SK-N-SH (cell line): ENCODE results near the gene HS1BP3. TPM values are rescaled to one million over a fixed set of nuclear protein-coding genes. Genes with fewer than 3 reads are reported as not detected.

Experiments
- CTCF ChIA-PET: fragments of 300-600, 350-600 bp; formaldehyde crosslinking; extraction: SDS; loops from one replicate; lab custom pipeline; 2021; lab: Yijun Ruan, JAX
- POLR2A ChIA-PET: fragments of 350-600 bp; sonication (Branson Sonifier 250); formaldehyde crosslinking; extraction: SDS; loops from one replicate; lab custom pipeline; 2020; ENCODE audit warnings: antibody characterized with exemption, inconsistent platforms; lab: Yijun Ruan, JAX
- DNase-seq: peaks from one replicate; pipeline ENCODE4 v3.0.0; 2012
- H2AFZ ChIP-seq: fragments of 200-600 bp; sonication (generic); 2 replicates; pipeline ENCODE4 v1.8.1; 2016; ENCODE audit warnings: antibody characterized with exemption, mild to moderate bottlenecking, low read depth
- H3F3A ChIP-seq: fragments of 200-600 bp; sonication (generic); replicated peaks from 2 replicates; pipeline ENCODE3; 2016; ENCODE audit warnings: antibody characterized with exemption, mild to moderate bottlenecking; ENCODE audit not compliant: insufficient read depth
- H3K27ac ChIP-seq, 2 experiments: fragments of 200-500 bp in 1 of 2; fragments of 200-600 bp in 1 of 2; sonication (Bioruptor generic) in 1 of 2; sonication (generic), shearing (Covaris generic) in 1 of 2; 2 replicates each; pipeline versions ENCODE4 v1.5.1 to v1.6.1; 2014 to 2016; ENCODE audit warnings: low read depth in 2 of 2, inconsistent platforms in 1 of 2, low read length in 1 of 2, mild to moderate bottlenecking in 1 of 2, mixed read lengths in 1 of 2
- H3K27me3 ChIP-seq: fragments of 200-600 bp; sonication (generic), shearing (Covaris generic); 2 replicates; pipeline ENCODE4 v1.6.1; 2016; ENCODE audit warnings: mixed run types; ENCODE audit not compliant: insufficient read depth
- H3K36me3 ChIP-seq, 2 experiments: fragments of 200-500 bp in 1 of 2; fragments of 200-600 bp in 1 of 2; sonication (Bioruptor generic) in 1 of 2; sonication (generic) in 1 of 2; replicated peaks in 1 of 2; 2 replicates each; pipeline versions ENCODE3 to v1.5.1; 2014 to 2016; ENCODE audit warnings: low read length in 1 of 2, mild to moderate bottlenecking in 1 of 2; ENCODE audit not compliant: insufficient read depth in 2 of 2, control insufficient read depth in 1 of 2
- H3K4me1 ChIP-seq, 2 experiments: fragments of 200-500 bp in 1 of 2; fragments of 200-600 bp in 1 of 2; sonication (Bioruptor generic) in 1 of 2; sonication (generic), shearing (Covaris generic) in 1 of 2; 2 replicates each; pipeline versions ENCODE4 v1.5.1 to v1.6.1; 2014 to 2016; ENCODE audit warnings: low read depth in 1 of 2, low read length in 1 of 2, mixed run types in 1 of 2; ENCODE audit not compliant: insufficient read depth in 2 of 2, control insufficient read depth in 1 of 2
- H3K4me2 ChIP-seq: fragments of 200-600 bp; sonication (generic), shearing (Covaris generic); 2 replicates; pipeline ENCODE4 v1.6.1; 2017; ENCODE audit warnings: mixed run types
- H3K4me3 ChIP-seq, 2 experiments: fragments of 200-500 bp in 1 of 2; fragments of 200-600 bp in 1 of 2; sonication (Bioruptor generic) in 1 of 2; sonication (generic), shearing (Covaris generic) in 1 of 2; 2 replicates each; pipeline versions ENCODE4 v1.5.1 to v1.8.1; 2014 to 2016; ENCODE audit warnings: low read depth in 2 of 2, inconsistent platforms in 1 of 2, low read length in 1 of 2, mild to moderate bottlenecking in 1 of 2, mixed read lengths in 1 of 2, moderate library complexity in 1 of 2
- H3K79me2 ChIP-seq: fragments of 200-600 bp; sonication (generic); 2 replicates; pipeline ENCODE4 v1.8.1; 2017; ENCODE audit warnings: mild to moderate bottlenecking; ENCODE audit not compliant: insufficient read depth
- H3K9ac ChIP-seq: fragments of 200-600 bp; sonication (generic); 2 replicates; pipeline ENCODE4 v1.6.1; 2017; ENCODE audit warnings: mixed run types
- H3K9me2 ChIP-seq: fragments of 200-600 bp; sonication (generic); 2 replicates; pipeline ENCODE4 v1.6.1; 2017; ENCODE audit warnings: mixed run types
- H3K9me3 ChIP-seq: fragments of 200-600 bp; sonication (generic); 2 replicates; pipeline ENCODE4 v1.6.1; 2017; ENCODE audit warnings: mixed run types, mild to moderate bottlenecking, moderate library complexity
- H4K20me1 ChIP-seq: fragments of 200-600 bp; sonication (generic); 2 replicates; pipeline ENCODE4 v1.6.1; 2017; ENCODE audit warnings: mild to moderate bottlenecking, mixed run types; ENCODE audit not compliant: insufficient read depth
- CHD2 ChIP-seq: fragments of 150-350 bp; IDR thresholded peaks from 2 replicates; pipeline ENCODE4 v1.6.1; 2018; ENCODE audit warnings: low read length; ENCODE audit not compliant: partially characterized antibody
- EZH2phosphoT487 ChIP-seq: fragments of 200-600 bp; sonication (generic); IDR thresholded peaks from 2 replicates; pipeline ENCODE4 v1.6.1; 2017; ENCODE audit warnings: low read depth, mixed run types, mild to moderate bottlenecking, antibody characterized with exemption, moderate library complexity, borderline replicate concordance
- FOSL2 ChIP-seq: IDR thresholded peaks from 2 replicates; pipeline ENCODE4 v1.4.0; 2012; ENCODE audit warnings: low read depth, mild to moderate bottlenecking, moderate library complexity, borderline replicate concordance
- FOXJ3 ChIP-seq: sonication (generic); formaldehyde crosslinking; IDR thresholded peaks from 2 replicates; pipeline ENCODE4 v1.5.1; 2020; ENCODE audit warnings: mild to moderate bottlenecking, missing genetic modification reagents
- GATA2 ChIP-seq: sonication (generic); formaldehyde crosslinking; IDR thresholded peaks from 2 replicates; pipeline ENCODE4 v1.5.0; 2020; ENCODE audit warnings: mild to moderate bottlenecking, missing genetic modification reagents
- JUND ChIP-seq: IDR thresholded peaks from 2 replicates; pipeline ENCODE4 v1.4.0; 2012
- MXI1 ChIP-seq: IDR thresholded peaks from 2 replicates; pipeline ENCODE4 v1.6.1; 2012; ENCODE audit warnings: mild to moderate bottlenecking, low read depth, low read length, improper control_type of control experiment
- NFIC ChIP-seq: IDR thresholded peaks from 2 replicates; pipeline ENCODE4 v1.4.0; 2012; ENCODE audit warnings: borderline replicate concordance
- POLR2AphosphoS5 ChIP-seq: IDR thresholded peaks from 2 replicates; pipeline ENCODE4 v1.6.1; 2012; ENCODE audit warnings: low read depth, low read length
- TCF12 ChIP-seq: IDR thresholded peaks from 2 replicates; pipeline ENCODE4 v1.4.0; 2012
- WGBS: methylation state at CpG from one replicate; pipeline ENCODE4 v1.1.6; 2017; ENCODE audit warnings: low lambda C conversion rate; 5-methylcytosine and 5-hydroxymethylcytosine counted together
- polyA plus RNA-seq, 3 experiments: library from polyadenylated mRNA; depleted of rRNA; stranded (reverse); fragments of >200 nt; gene quantifications; 2 replicates each; pipeline ENCODE4 v1.2.3, GENCODE V29; 2012
- TF ChIP-seq, protein P1 (sequence below): IDR thresholded peaks from 2 replicates; pipeline ENCODE4; 2012
- TF ChIP-seq, protein P2 (sequence below): IDR thresholded peaks from 2 replicates; pipeline ENCODE4 v1.4.0; 2012; ENCODE audit warnings: low read depth, borderline replicate concordance
- TF ChIP-seq, protein P3 (sequence below): IDR thresholded peaks from 2 replicates; pipeline ENCODE4 v1.4.0; 2012; ENCODE audit warnings: low read depth

Gene HS1BP3
- polyA plus RNA-seq, 1 of the 3 experiments (the other 2 are of a cell fraction), result 20.1 TPM

DNA sequence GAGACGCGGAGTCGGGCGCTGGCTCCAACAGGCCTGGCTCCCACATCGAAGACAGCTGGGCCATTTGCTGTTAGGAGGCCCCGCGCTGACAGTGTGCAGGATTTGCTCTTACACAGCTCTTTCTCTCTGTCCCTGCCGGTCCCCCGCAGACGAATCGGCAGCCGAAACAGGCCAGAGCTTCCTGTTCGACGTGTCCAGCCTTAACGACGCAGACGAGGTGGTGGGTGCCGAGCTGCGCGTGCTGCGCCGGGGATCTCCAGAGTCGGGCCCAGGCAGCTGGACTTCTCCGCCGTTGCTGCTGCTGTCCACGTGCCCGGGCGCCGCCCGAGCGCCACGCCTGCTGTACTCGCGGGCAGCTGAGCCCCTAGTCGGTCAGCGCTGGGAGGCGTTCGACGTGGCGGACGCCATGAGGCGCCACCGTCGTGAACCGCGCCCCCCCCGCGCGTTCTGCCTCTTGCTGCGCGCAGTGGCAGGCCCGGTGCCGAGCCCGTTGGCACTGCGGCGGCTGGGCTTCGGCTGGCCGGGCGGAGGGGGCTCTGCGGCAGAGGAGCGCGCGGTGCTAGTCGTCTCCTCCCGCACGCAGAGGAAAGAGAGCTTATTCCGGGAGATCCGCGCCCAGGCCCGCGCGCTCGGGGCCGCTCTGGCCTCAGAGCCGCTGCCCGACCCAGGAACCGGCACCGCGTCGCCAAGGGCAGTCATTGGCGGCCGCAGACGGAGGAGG lies 19.6 kb upstream of the HS1BP3 start:
- CTCF ChIA-PET, result interaction anchor here (1.0 to 10.2 kb wide), 11 partner anchors 7 to 447 kb away, joined by 3 to 232 read pairs (median 4); partner anchors contain the start of genes GDF7 and HS1BP3
- no peak overlapping the region; a peak in 1 of 4 replicates for H3K4me3 ChIP-seq
- H2AFZ ChIP-seq, result no peak overlapping the region
- POLR2A ChIA-PET, result interaction anchor here (0.7 kb wide), 1 partner anchor 12 kb away, joined by 3 read pairs; no protein-coding TSS in a partner anchor
- H3K36me3 ChIP-seq, result no peaks in the 10 kb centered on the region
- H3K4me1 ChIP-seq, result peaks cover 4 to 24% of the 10 kb centered on the region in 2 experiments; a peak in 3 of 4 replicates
- peak; percentile 70 for DNase-seq
- no peaks in the 10 kb centered on the region for H3K79me2 ChIP-seq
- H3K9me2 ChIP-seq, result no peaks in the 10 kb centered on the region
- no peak overlapping the region for H3K27ac ChIP-seq
- H3K4me2 ChIP-seq, result no peak overlapping the region
- H3F3A ChIP-seq, result peaks cover 4% of the 10 kb centered on the region
- TF ChIP-seq EZH2phosphoT487, result no peak; the same call in 1 of the 2 replicates
- TF ChIP-seq FOSL2, result no peak
- no peak for TF ChIP-seq NFIC
- H3K27me3 ChIP-seq, result peaks cover 59% of the 10 kb centered on the region
- WGBS, result 48% methylated on average over 29 of the region's 83 CpGs
- no peaks in the 10 kb centered on the region for H3K9me3 ChIP-seq
- H4K20me1 ChIP-seq, result no peaks in the 10 kb centered on the region
- no peak overlapping the region for H3K9ac ChIP-seq

DNA sequence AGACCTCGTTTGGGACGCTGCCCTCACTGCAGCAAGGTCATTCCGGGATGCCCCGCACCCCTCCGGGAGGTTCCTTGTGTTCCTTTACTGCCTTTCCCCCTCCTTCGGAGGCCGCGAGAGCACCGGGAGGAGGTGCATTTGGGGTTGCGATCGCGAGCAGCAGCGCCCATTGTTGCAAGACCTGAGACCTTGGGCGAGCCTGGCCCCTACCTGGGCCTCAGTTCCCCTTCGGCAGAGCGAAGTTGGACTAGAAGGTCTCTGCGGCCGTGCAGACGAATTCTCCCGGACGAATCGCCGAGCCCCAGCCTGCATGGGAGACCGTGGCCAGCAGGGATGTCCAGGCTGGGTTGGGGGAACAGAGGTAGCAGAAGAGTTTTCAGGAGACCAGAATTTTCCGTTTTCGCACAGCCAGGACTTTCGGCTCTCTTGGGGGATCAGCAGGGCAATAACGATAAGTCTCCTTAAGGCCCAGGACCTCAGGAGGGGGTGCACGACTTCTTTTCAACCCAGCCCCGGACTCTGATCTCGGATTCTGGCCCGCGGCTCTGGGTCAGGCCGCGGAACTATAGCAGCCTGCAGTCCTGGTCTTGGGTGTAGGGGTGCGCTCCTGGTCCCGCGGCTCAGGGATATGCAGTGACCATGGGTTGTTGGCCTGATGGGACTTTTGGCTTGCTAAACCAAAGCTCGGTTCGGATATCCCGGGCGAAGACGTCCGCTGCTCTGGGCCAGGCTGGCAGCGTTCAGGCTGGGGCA lies 18.8 kb upstream of the HS1BP3 start:
- H3F3A ChIP-seq, result no peaks in the 10 kb centered on the region
- 90% methylated on average over 38 of the region's 45 CpGs for WGBS
- H2AFZ ChIP-seq, result no peak overlapping the region
- H3K36me3 ChIP-seq, result no peaks in the 10 kb centered on the region
- no peaks in the 10 kb centered on the region for H3K9me3 ChIP-seq
- no peaks in the 10 kb centered on the region for H3K9me2 ChIP-seq
- H3K27ac ChIP-seq, result no peak overlapping the region
- no peaks in the 10 kb centered on the region for H3K79me2 ChIP-seq
- H3K4me1 ChIP-seq, result peaks cover 0 to 26% of the 10 kb centered on the region in 2 experiments; a peak in 2 of 4 replicates
- H3K27me3 ChIP-seq, result peaks cover 66% of the 10 kb centered on the region
- no peak overlapping the region for H3K4me3 ChIP-seq
- POLR2A ChIA-PET, result interaction anchor here (0.7 kb wide), 1 partner anchor 13 kb away, joined by 3 read pairs; no protein-coding TSS in a partner anchor
- no peaks in the 10 kb centered on the region for H4K20me1 ChIP-seq
- peak; percentile 42 for DNase-seq
- H3K4me2 ChIP-seq, result no peak overlapping the region
- TF ChIP-seq TCF12 (no peak), NFIC (no peak), CHD2 (no peak), GATA2 (CRISPR knock-in tag) (no peak), FOXJ3 (CRISPR knock-in tag) (no peak), POLR2AphosphoS5 (no peak), JUND (no peak), MXI1 (no peak)
- TF ChIP-seq, protein P1, sequence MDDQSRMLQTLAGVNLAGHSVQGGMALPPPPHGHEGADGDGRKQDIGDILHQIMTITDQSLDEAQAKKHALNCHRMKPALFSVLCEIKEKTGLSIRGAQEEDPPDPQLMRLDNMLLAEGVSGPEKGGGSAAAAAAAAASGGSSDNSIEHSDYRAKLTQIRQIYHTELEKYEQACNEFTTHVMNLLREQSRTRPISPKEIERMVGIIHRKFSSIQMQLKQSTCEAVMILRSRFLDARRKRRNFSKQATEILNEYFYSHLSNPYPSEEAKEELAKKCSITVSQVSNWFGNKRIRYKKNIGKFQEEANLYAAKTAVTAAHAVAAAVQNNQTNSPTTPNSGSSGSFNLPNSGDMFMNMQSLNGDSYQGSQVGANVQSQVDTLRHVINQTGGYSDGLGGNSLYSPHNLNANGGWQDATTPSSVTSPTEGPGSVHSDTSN, result no peak
- TF ChIP-seq, protein P2, sequence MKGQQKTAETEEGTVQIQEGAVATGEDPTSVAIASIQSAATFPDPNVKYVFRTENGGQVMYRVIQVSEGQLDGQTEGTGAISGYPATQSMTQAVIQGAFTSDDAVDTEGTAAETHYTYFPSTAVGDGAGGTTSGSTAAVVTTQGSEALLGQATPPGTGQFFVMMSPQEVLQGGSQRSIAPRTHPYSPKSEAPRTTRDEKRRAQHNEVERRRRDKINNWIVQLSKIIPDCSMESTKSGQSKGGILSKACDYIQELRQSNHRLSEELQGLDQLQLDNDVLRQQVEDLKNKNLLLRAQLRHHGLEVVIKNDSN, result no peak
- TF ChIP-seq, protein P3, sequence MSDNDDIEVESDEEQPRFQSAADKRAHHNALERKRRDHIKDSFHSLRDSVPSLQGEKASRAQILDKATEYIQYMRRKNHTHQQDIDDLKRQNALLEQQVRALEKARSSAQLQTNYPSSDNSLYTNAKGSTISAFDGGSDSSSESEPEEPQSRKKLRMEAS, result no peak
- TF ChIP-seq, all 33 proteins: peak for 0
- H3K9ac ChIP-seq, result no peak overlapping the region
- CTCF ChIA-PET, result interaction anchor here (1.1 to 10.2 kb wide), 8 partner anchors 6 to 448 kb away, joined by 3 to 232 read pairs (median 4); partner anchors contain the start of genes GDF7 and HS1BP3
